Measurements from ENCODE around the gene DPEP2. TPM values are rescaled to one million over a fixed set of nuclear protein-coding genes. Genes with fewer than 3 reads are reported as not detected.
A peak's percentile ranks its signal among the peaks of the same experiment; 100 is the strongest.

Gene DPEP2
- total RNA-seq, 1 donor from 2014 or later, result 2.0 TPM

GRCh38 chr16:67965668-67966548 is 33.4 kb downstream of the DPEP2 start:
- H3K27me3 ChIP-seq, result no peaks in the 10 kb centered on the region
- peaks cover 0 to 20% of the 10 kb centered on the region in 2 donors for H3K36me3 ChIP-seq
- peak overlapping the region; percentile 89 for H3K27ac ChIP-seq
- intact Hi-C loops (cut with DNase I), result no loop called here
- H3K4me1 ChIP-seq, result peaks cover 80% of the 10 kb centered on the region
- TF ChIP-seq CTCF (IDR thresholded peaks at IDR 0.05) (no peak), POLR2A (IDR thresholded peaks at IDR 0.05) (no peak), POLR2AphosphoS5 (IDR thresholded peaks at IDR 0.05; ENCODE audit: insufficient read depth in 1 of 2, low read depth in 1 of 2) (no peak)
- no peak for DNase-seq (ENCODE audit: extremely low spot score in 2 of 2)
- peak overlapping the region; percentile 81 to 91 for H3K4me3 ChIP-seq
- H3K9me3 ChIP-seq, result no peaks in the 10 kb centered on the region

GRCh38 chr16:67964477-67965131 is 34.7 kb downstream of the DPEP2 start:
- no peak overlapping the region for H3K4me3 ChIP-seq
- no peak overlapping the region for H3K27ac ChIP-seq
- peaks cover 0 to 28% of the 10 kb centered on the region in 2 donors for H3K36me3 ChIP-seq
- no peaks in the 10 kb centered on the region for H3K9me3 ChIP-seq
- H3K4me1 ChIP-seq, result peaks cover 93% of the 10 kb centered on the region
- TF ChIP-seq POLR2AphosphoS5 (IDR thresholded peaks at IDR 0.05; ENCODE audit: insufficient read depth in 1 of 2, low read depth in 1 of 2), result no peak
- no peak for TF ChIP-seq CTCF (IDR thresholded peaks at IDR 0.05)
- TF ChIP-seq POLR2A (IDR thresholded peaks at IDR 0.05), result no peak
- intact Hi-C loops (cut with DNase I), result no loop called here
- no peaks in the 10 kb centered on the region for H3K27me3 ChIP-seq
- no peak for DNase-seq (ENCODE audit: extremely low spot score in 2 of 2)

- Histone ChIP-seq H3K27me3 (no peaks in the 10 kb centered on the region), H3K27ac (peak overlapping the region; percentile 24), H3K9me3 (no peaks in the 10 kb centered on the region), H3K36me3 (peaks cover 0 to 29% of the 10 kb centered on the region in 2 donors), H3K4me3 (peak overlapping the region in 1 of 2 donors; percentile 15), H3K4me1 (peaks cover 90% of the 10 kb centered on the region)
- TF ChIP-seq POLR2AphosphoS5 (IDR thresholded peaks at IDR 0.05; ENCODE audit: insufficient read depth in 1 of 2, low read depth in 1 of 2), result no peak
- no peak for TF ChIP-seq POLR2A (IDR thresholded peaks at IDR 0.05)
- no peak for TF ChIP-seq CTCF (IDR thresholded peaks at IDR 0.05)
- intact Hi-C loops (cut with DNase I), result no loop called here
- DNase-seq (ENCODE audit: extremely low spot score in 2 of 2), result no peak
Observed at GRCh38 chr16:67963662-67964321, 35.5 kb downstream of the DPEP2 start.

- Histone ChIP-seq H3K4me1 (peaks cover 89% of the 10 kb centered on the region), H3K27ac (peak overlapping the region; percentile 24), H3K36me3 (peaks cover 0 to 29% of the 10 kb centered on the region in 2 donors), H3K9me3 (no peaks in the 10 kb centered on the region), H3K27me3 (no peaks in the 10 kb centered on the region), H3K4me3 (no peak overlapping the region)
- no peak for TF ChIP-seq CTCF (IDR thresholded peaks at IDR 0.05)
- no peak for TF ChIP-seq POLR2A (IDR thresholded peaks at IDR 0.05)
- TF ChIP-seq POLR2AphosphoS5 (IDR thresholded peaks at IDR 0.05; ENCODE audit: insufficient read depth in 1 of 2, low read depth in 1 of 2), result no peak
- intact Hi-C loops (cut with DNase I), result no loop called here
- no peak for DNase-seq (ENCODE audit: extremely low spot score in 2 of 2)
Observed at GRCh38 chr16:67963292-67963661, 36.0 kb downstream of the DPEP2 start.
